22Rv1 (cell line): Measurements from ENCODE around the gene WDR87.

Source experiments
- CTCF ChIP-seq: fragments of 450-650 bp; IDR thresholded peaks from 2 replicates; pipeline ENCODE4 v1.5.1; 2017; ENCODE audit warnings: mild to moderate bottlenecking
- ZFX ChIP-seq: fragments of 450-650 bp; IDR thresholded peaks from 2 replicates; pipeline ENCODE4 v1.6.1; 2017; ENCODE audit warnings: antibody characterized with exemption, borderline replicate concordance

- TF ChIP-seq CTCF: no peak
- no peak for TF ChIP-seq ZFX
Measured at GRCh38 chr19:37938353-37938752, 32.0 kb upstream of the WDR87 start.
